ENCODE data around the gene E4F1. TPM values are rescaled to one million over a fixed set of nuclear protein-coding genes. Genes with fewer than 3 reads are reported as not detected.
A peak's percentile ranks its signal among the peaks of the same experiment; 100 is the strongest.

The E4F1 gene
- total and polyA plus RNA-seq, 2 of the 8 experiments (the other 6 are each of a cell fraction or from before 2014, with no cell fraction given), result 22.2 to 27.0 TPM

- Histone ChIP-seq H3K23ac (ENCODE audit: insufficient read length) (no peak overlapping the region), H3K9ac (replicated peaks in 1 of 4; ENCODE audit: extremely low read depth in 1 of 4, low read depth in 3 of 4, low read length in 3 of 4) (no peak overlapping the region; a peak in 1 of 7 replicates), H3K36me3 (ENCODE audit: control insufficient read depth in 2 of 4, insufficient read depth in 4 of 4, low read length in 3 of 4) (peaks cover 0 to 16% (median 3%) of the 10 kb centered on the region in 4 experiments; a peak in 5 of 8 replicates), H2BK15ac (ENCODE audit: low read length) (no peak overlapping the region), H4K20me1 (replicated peaks in 1 of 2; ENCODE audit: control insufficient read depth in 1 of 2, insufficient read depth in 2 of 2, low read length in 2 of 2) (peaks cover 0 to 10% of the 10 kb centered on the region in 2 experiments), H2BK120ac (replicated peaks; ENCODE audit: low read depth, low read length) (no peak overlapping the region), H3K23me2 (ENCODE audit: low read depth, low read length) (peaks cover 2% of the 10 kb centered on the region; the same call in 1 of the 2 replicates), H3K27me3 (replicated peaks in 1 of 4; ENCODE audit: control insufficient read depth in 3 of 4, extremely low read depth in 1 of 4, insufficient read depth in 3 of 4, low read length in 3 of 4) (no peaks in the 10 kb centered on the region; a peak in 1 of 7 replicates), H2BK20ac (ENCODE audit: low read length) (no peak overlapping the region), H2AFZ (ENCODE audit: low read length) (no peak overlapping the region), H4K91ac (replicated peaks; ENCODE audit: insufficient read length, low read length) (no peak overlapping the region), H4K8ac (ENCODE audit: extremely low read depth, insufficient read depth, low read length) (peak overlapping the region; percentile 25; the same call in 1 of the 2 replicates), H3K79me1 (ENCODE audit: low read depth, low read length) (no peaks in the 10 kb centered on the region), H3K4me3 (ENCODE audit: extremely low read depth in 1 of 4, insufficient read depth in 2 of 4, low read depth in 3 of 4, low read length in 4 of 4) (no peak overlapping the region), H3K18ac (ENCODE audit: extremely low read depth, low read length) (no peak overlapping the region), H3K79me2 (ENCODE audit: control insufficient read depth in 1 of 2, insufficient read depth in 2 of 2, low read length in 2 of 2) (no peaks in the 10 kb centered on the region), H3K4ac (replicated peaks; ENCODE audit: insufficient read length, low read depth, low read length) (no peak overlapping the region), H2BK12ac (ENCODE audit: low read depth, low read length) (no peak overlapping the region), H2BK5ac (ENCODE audit: low read depth, low read length) (no peak overlapping the region), H3K4me2 (ENCODE audit: insufficient read depth in 1 of 2, low read depth in 2 of 2, low read length in 2 of 2) (no peak overlapping the region), H3K14ac (ENCODE audit: insufficient read length) (no peak overlapping the region), H3K4me1 (replicated peaks in 1 of 4; ENCODE audit: control insufficient read depth in 3 of 4, insufficient read depth in 4 of 4, low read length in 3 of 4) (peaks cover 0 to 7% (median 2%) of the 10 kb centered on the region in 4 experiments; a peak in 4 of 7 replicates), H3K56ac (replicated peaks; ENCODE audit: insufficient read length, low read depth, low read length) (no peak overlapping the region), H2AK5ac (ENCODE audit: low read depth, low read length) (no peak overlapping the region), H3K9me3 (ENCODE audit: insufficient read depth in 2 of 2, low read depth in 1 of 2, low read length in 1 of 2) (no peaks in the 10 kb centered on the region), H3K27ac (ENCODE audit: low read depth, low read length) (no peak overlapping the region), H4K5ac (ENCODE audit: insufficient read length, low read depth, low read length) (no peak overlapping the region)
- CTCF ChIA-PET (ENCODE audit: partially characterized antibody), result interaction anchor here (1.0 to 1.9 kb wide), 5 partner anchors 13 to 320 kb away, joined by 3 to 5 read pairs (median 4); no protein-coding TSS in a partner anchor
- POLR2A ChIA-PET (ENCODE audit: partially characterized antibody), result interaction anchor here (0.7 to 3.2 kb wide), 11 partner anchors 9 to 333 kb away, joined by 3 to 23 read pairs (median 4); partner anchors contain the start of genes ATP6V0C, DNASE1L2, MLST8 and RPS2
- 92% methylated on average over 30 of the region's 46 CpGs; no CpG with 5 or more reads in 1 of the 2 experiments for WGBS, 2 experiments (ENCODE audit: extremely low coverage in 1 of 2, insufficient coverage in 1 of 2, insufficient read length in 1 of 2, insufficient replicate concordance in 2 of 2, low coverage in 1 of 2, low lambda C conversion rate in 2 of 2, missing lambda C conversion rate in 1 of 2)
- no peak for DNase-seq (ENCODE audit: low read depth in 1 of 2, low spot score in 2 of 2)
- FAIRE-seq, result no peak
- TF ChIP-seq SP4 (IDR thresholded peaks at IDR 0.05; ENCODE audit: low read length), result no peak
- TF ChIP-seq JUN (IDR thresholded peaks at IDR 0.05; ENCODE audit: low read depth, low read length), result no peak
- TF ChIP-seq TBP (IDR thresholded peaks at IDR 0.05; ENCODE audit: low read depth, low read length), result no peak
- no peak for TF ChIP-seq PHF8 (conservative IDR thresholded peaks at IDR 0.05; ENCODE audit: low read depth, low read length)
- TF ChIP-seq NRF1 (IDR thresholded peaks at IDR 0.05; ENCODE audit: low read depth, low read length), result no peak
- TF ChIP-seq, protein P1, sequence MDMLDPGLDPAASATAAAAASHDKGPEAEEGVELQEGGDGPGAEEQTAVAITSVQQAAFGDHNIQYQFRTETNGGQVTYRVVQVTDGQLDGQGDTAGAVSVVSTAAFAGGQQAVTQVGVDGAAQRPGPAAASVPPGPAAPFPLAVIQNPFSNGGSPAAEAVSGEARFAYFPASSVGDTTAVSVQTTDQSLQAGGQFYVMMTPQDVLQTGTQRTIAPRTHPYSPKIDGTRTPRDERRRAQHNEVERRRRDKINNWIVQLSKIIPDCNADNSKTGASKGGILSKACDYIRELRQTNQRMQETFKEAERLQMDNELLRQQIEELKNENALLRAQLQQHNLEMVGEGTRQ (IDR thresholded peaks at IDR 0.05; ENCODE audit: low read length), result no peak
- no peak for TF ChIP-seq CEBPB (IDR thresholded peaks at IDR 0.05; ENCODE audit: low read depth, low read length)
- no peak for TF ChIP-seq SIRT6 (IDR thresholded peaks at IDR 0.05; ENCODE audit: low read length)
- no peak for TF ChIP-seq SRF (IDR thresholded peaks at IDR 0.05; ENCODE audit: low read depth, low read length)
Measured at GRCh38 chr16:2180962-2181923, 42.1 kb upstream of the E4F1 start.
